HEK293 (cell line): ENCODE results near the gene ABHD11.

Experiments
- CTCF ChIA-PET: fragments of 350-600 bp; formaldehyde crosslinking; extraction: SDS; loops from one replicate; lab custom pipeline; 2021; ENCODE audit warnings: antibody characterized with exemption; lab: Yijun Ruan, JAX
- POLR2A ChIA-PET: fragments of 300-600 bp; formaldehyde crosslinking; extraction: SDS; loops from one replicate; lab custom pipeline; 2020; ENCODE audit warnings: antibody characterized with exemption, inconsistent platforms; lab: Yijun Ruan, JAX
- H3K27ac ChIP-seq: fragments of 200-500 bp; sonication (Bioruptor generic); 2 replicates; pipeline ENCODE4 v1.5.1; 2014; ENCODE audit warnings: low read depth, low read length, control low read depth, inconsistent platforms; ENCODE audit errors: extremely low read depth
- H3K36me3 ChIP-seq, 2 experiments: fragments of 200-500 bp in 1 of 2; sonication (Bioruptor generic) in 1 of 2; 1 replicate in 1 of 2; 2 replicates in 1 of 2; pipeline ENCODE4 v1.5.1; 2014 to 2017; ENCODE audit warnings: inconsistent platforms in 2 of 2, low read length in 2 of 2; ENCODE audit not compliant: control insufficient read depth in 2 of 2, insufficient read depth in 1 of 2
- H3K4me1 ChIP-seq: fragments of 200-500 bp; sonication (Bioruptor generic); 2 replicates; pipeline ENCODE4 v1.5.1; 2014; ENCODE audit warnings: mild to moderate bottlenecking, low read length, inconsistent platforms; ENCODE audit not compliant: control insufficient read depth, insufficient read depth
- H3K4me3 ChIP-seq: 2 replicates; pipeline ENCODE4 v1.5.1; 2011; ENCODE audit warnings: low read depth, mild to moderate bottlenecking, control low read depth, low read length, moderate library complexity
- H3K9me3 ChIP-seq: fragments of 200-500 bp; sonication (Bioruptor generic); 2 replicates; pipeline ENCODE4 v1.5.1; 2014; ENCODE audit warnings: low read depth, low read length, inconsistent platforms; ENCODE audit not compliant: control insufficient read depth, insufficient read depth
- IKZF3 ChIP-seq: fragments of 450-650 bp; IDR thresholded peaks from 2 replicates; pipeline ENCODE4 v1.5.0; 2018; ENCODE audit warnings: missing biosample characterization, mild to moderate bottlenecking, missing genetic modification characterization, moderate library complexity
- RBAK ChIP-seq: fragments of 450-650 bp; formaldehyde crosslinking; IDR thresholded peaks from 2 replicates; pipeline ENCODE4 v1.5.1; 2016; ENCODE audit warnings: missing biosample characterization, missing genetic modification characterization
- SALL2 ChIP-seq: fragments of 450-650 bp; formaldehyde crosslinking; IDR thresholded peaks from 2 replicates; pipeline ENCODE4 v1.5.0; 2017; ENCODE audit warnings: missing biosample characterization, mild to moderate bottlenecking, missing genetic modification characterization, borderline replicate concordance
- ZBTB7A ChIP-seq: fragments of 450-650 bp; formaldehyde crosslinking; IDR thresholded peaks from 2 replicates; pipeline ENCODE4 v1.5.1; 2016; ENCODE audit warnings: low read depth, missing biosample characterization, missing genetic modification characterization
- ZIC2 ChIP-seq: fragments of 450-650 bp; formaldehyde crosslinking; IDR thresholded peaks from 2 replicates; pipeline ENCODE4 v1.5.1; 2016; ENCODE audit warnings: missing biosample characterization, missing genetic modification characterization
- ZNF140 ChIP-seq: fragments of 450-650 bp; formaldehyde crosslinking; IDR thresholded peaks from 2 replicates; pipeline ENCODE4 v1.5.1; 2016; ENCODE audit warnings: missing biosample characterization, missing genetic modification characterization
- ZNF26 ChIP-seq: fragments of 450-650 bp; formaldehyde crosslinking; IDR thresholded peaks from 2 replicates; pipeline ENCODE4 v1.5.1; 2016; ENCODE audit warnings: missing biosample characterization, missing genetic modification characterization
- ZNF350 ChIP-seq: fragments of 450-650 bp; formaldehyde crosslinking; IDR thresholded peaks from 2 replicates; pipeline ENCODE4 v1.5.0; 2017; ENCODE audit warnings: missing biosample characterization, mild to moderate bottlenecking, missing genetic modification characterization
- ZNF394 ChIP-seq: fragments of 450-650 bp; formaldehyde crosslinking; IDR thresholded peaks from 2 replicates; pipeline ENCODE4 v1.5.1; 2016; ENCODE audit warnings: missing biosample characterization, missing genetic modification characterization, mild to moderate bottlenecking, moderate library complexity, borderline replicate concordance
- ZNF416 ChIP-seq: fragments of 450-650 bp; formaldehyde crosslinking; IDR thresholded peaks from 2 replicates; pipeline ENCODE4 v1.5.1; 2016; ENCODE audit warnings: missing biosample characterization, missing genetic modification characterization
- ZNF501 ChIP-seq: fragments of 450-650 bp; formaldehyde crosslinking; IDR thresholded peaks from 2 replicates; pipeline ENCODE4 v1.5.1; 2016; ENCODE audit warnings: missing biosample characterization, missing genetic modification characterization
- ZNF549 ChIP-seq: fragments of 450-650 bp; IDR thresholded peaks from 2 replicates; pipeline ENCODE4 v1.5.1; 2018; ENCODE audit warnings: missing biosample characterization, missing genetic modification characterization, mild to moderate bottlenecking, inconsistent platforms, moderate library complexity
- ZNF571 ChIP-seq: fragments of 450-650 bp; formaldehyde crosslinking; IDR thresholded peaks from 2 replicates; pipeline ENCODE4 v1.5.0; 2017; ENCODE audit warnings: missing biosample characterization, missing genetic modification characterization
- ZNF626 ChIP-seq: fragments of 450-650 bp; sonication (Bioruptor Pico); formaldehyde crosslinking; IDR thresholded peaks from 2 replicates; pipeline ENCODE4 v1.5.1; 2018; ENCODE audit warnings: missing biosample characterization, missing genetic modification characterization, inconsistent platforms
- ZNF677 ChIP-seq: fragments of 450-650 bp; IDR thresholded peaks from 2 replicates; pipeline ENCODE4 v1.5.0; 2018; ENCODE audit warnings: missing biosample characterization, mild to moderate bottlenecking, missing genetic modification characterization, moderate library complexity
- ZNF837 ChIP-seq: fragments of 450-650 bp; formaldehyde crosslinking; IDR thresholded peaks from 2 replicates; pipeline ENCODE4 v1.5.1; 2016; ENCODE audit warnings: missing biosample characterization, missing genetic modification characterization
- ZNF843 ChIP-seq: fragments of 450-650 bp; formaldehyde crosslinking; IDR thresholded peaks from 2 replicates; pipeline ENCODE4 v1.5.1; 2016; ENCODE audit warnings: missing biosample characterization, missing genetic modification characterization
- TF ChIP-seq, protein P1 (sequence below): fragments of 450-650 bp; formaldehyde crosslinking; IDR thresholded peaks from 2 replicates; pipeline ENCODE4 v1.5.1; 2017; ENCODE audit warnings: missing biosample characterization, missing genetic modification characterization
- TF ChIP-seq, protein P2 (sequence below): sonication (generic); formaldehyde crosslinking; IDR thresholded peaks from 2 replicates; pipeline ENCODE4 v1.8.1; 2022; ENCODE audit warnings: mild to moderate bottlenecking, moderate library complexity, missing genetic modification reagents
- TF ChIP-seq, protein P3 (sequence below): fragments of 450-650 bp; formaldehyde crosslinking; IDR thresholded peaks from 2 replicates; pipeline ENCODE4 v1.5.1; 2016; ENCODE audit warnings: missing biosample characterization, missing genetic modification characterization

Gene ABHD11

GRCh38 chr7:73717025-73717807, 21.4 kb downstream of the ABHD11 start:
- TF ChIP-seq ZNF394 (no peak), ZNF416 (tag by site-specific recombination) (no peak), ZNF837 (tag by site-specific recombination) (no peak), ZBTB7A (tag by site-specific recombination) (no peak), ZNF501 (tag by site-specific recombination) (no peak), ZNF843 (tag by site-specific recombination) (no peak), ZNF350 (tag by site-specific recombination) (no peak), SALL2 (tag by site-specific recombination) (no peak), IKZF3 (tag by site-specific recombination) (no peak), ZIC2 (tag by site-specific recombination) (no peak), RBAK (no peak), ZNF140 (tag by site-specific recombination) (no peak), ZNF677 (tag by site-specific recombination) (no peak), ZNF571 (tag by site-specific recombination) (no peak), ZNF26 (tag by site-specific recombination) (no peak), ZNF549 (tag by site-specific recombination) (no peak), ZNF626 (tag by site-specific recombination) (no peak)
- TF ChIP-seq, protein P1, sequence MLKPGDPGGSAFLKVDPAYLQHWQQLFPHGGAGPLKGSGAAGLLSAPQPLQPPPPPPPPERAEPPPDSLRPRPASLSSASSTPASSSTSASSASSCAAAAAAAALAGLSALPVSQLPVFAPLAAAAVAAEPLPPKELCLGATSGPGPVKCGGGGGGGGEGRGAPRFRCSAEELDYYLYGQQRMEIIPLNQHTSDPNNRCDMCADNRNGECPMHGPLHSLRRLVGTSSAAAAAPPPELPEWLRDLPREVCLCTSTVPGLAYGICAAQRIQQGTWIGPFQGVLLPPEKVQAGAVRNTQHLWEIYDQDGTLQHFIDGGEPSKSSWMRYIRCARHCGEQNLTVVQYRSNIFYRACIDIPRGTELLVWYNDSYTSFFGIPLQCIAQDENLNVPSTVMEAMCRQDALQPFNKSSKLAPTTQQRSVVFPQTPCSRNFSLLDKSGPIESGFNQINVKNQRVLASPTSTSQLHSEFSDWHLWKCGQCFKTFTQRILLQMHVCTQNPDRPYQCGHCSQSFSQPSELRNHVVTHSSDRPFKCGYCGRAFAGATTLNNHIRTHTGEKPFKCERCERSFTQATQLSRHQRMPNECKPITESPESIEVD (tag by site-specific recombination), result no peak
- TF ChIP-seq, protein P2, sequence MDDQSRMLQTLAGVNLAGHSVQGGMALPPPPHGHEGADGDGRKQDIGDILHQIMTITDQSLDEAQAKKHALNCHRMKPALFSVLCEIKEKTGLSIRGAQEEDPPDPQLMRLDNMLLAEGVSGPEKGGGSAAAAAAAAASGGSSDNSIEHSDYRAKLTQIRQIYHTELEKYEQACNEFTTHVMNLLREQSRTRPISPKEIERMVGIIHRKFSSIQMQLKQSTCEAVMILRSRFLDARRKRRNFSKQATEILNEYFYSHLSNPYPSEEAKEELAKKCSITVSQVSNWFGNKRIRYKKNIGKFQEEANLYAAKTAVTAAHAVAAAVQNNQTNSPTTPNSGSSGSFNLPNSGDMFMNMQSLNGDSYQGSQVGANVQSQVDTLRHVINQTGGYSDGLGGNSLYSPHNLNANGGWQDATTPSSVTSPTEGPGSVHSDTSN (CRISPR knock-in tag), result no peak
- TF ChIP-seq, protein P3, sequence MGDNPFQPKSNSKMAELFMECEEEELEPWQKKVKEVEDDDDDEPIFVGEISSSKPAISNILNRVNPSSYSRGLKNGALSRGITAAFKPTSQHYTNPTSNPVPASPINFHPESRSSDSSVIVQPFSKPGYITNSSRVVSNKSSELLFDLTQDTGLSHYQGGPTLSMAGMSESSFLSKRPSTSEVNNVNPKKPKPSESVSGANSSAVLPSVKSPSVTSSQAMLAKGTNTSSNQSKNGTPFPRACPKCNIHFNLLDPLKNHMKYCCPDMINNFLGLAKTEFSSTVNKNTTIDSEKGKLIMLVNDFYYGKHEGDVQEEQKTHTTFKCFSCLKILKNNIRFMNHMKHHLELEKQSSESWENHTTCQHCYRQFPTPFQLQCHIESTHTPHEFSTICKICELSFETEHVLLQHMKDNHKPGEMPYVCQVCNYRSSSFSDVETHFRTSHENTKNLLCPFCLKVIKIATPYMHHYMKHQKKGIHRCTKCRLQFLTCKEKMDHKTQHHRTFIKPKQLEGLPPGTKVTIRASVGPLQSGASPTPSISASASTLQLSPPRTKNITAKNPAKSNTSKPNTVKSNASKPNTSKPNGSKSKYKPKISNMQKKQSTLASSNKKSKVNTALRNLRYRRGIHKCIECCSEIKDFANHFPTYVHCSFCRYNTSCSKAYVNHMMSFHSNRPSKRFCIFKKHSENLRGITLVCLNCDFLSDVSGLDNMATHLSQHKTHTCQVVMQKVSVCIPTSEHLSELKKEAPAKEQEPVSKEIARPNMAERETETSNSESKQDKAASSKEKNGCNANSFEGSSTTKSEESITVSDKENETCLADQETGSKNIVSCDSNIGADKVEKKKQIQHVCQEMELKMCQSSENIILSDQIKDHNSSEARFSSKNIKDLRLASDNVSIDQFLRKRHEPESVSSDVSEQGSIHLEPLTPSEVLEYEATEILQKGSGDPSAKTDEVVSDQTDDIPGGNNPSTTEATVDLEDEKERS (tag by site-specific recombination), result no peak

More at GRCh38 chr7:73717025-73717807, 21.4 kb downstream of the ABHD11 start:
- ChIA-PET POLR2A (interaction anchor here (0.5 to 2.3 kb wide), 7 partner anchors 15 to 111 kb away, joined by 3 to 12 read pairs (median 3); partner anchors contain the start of gene ABHD11), CTCF (interaction anchor here (0.8 to 2.0 kb wide), 5 partner anchors 8 to 138 kb away, joined by 3 to 15 read pairs (median 4); no protein-coding TSS in a partner anchor)
- H3K4me3 ChIP-seq, result no peak overlapping the region
- H3K36me3 ChIP-seq, result no peaks in the 10 kb centered on the region; a peak in 1 of 3 replicates
- no peaks in the 10 kb centered on the region for H3K9me3 ChIP-seq
- no peak overlapping the region for H3K27ac ChIP-seq
- H3K4me1 ChIP-seq, result peaks cover 18% of the 10 kb centered on the region
